HTERT RPE-1 (cell line): Measurements from ENCODE around the gene CHST13.

Experiments
- in situ Hi-C: fragments of 300-500 bp; cut with MboI; formaldehyde crosslinking; loops from 4 replicates; pipeline ENCODE4 v1.14.3; 2020; ENCODE audit warnings: low sequenced_read_pairs

CHST13 gene

GRCh38 chr3:126552688-126553283 is 28.8 kb downstream of the CHST13 start:
- in situ Hi-C loops, result no loop called here

GRCh38 chr3:126553284-126554084 is 29.5 kb downstream of the CHST13 start:
- in situ Hi-C loops, result no loop called here

- in situ Hi-C loops, result no loop called here
Observed at GRCh38 chr3:126554560-126555525, 30.9 kb downstream of the CHST13 start.

- in situ Hi-C loops, result no loop called here
Observed at GRCh38 chr3:126555795-126556636, 32.1 kb downstream of the CHST13 start.

- in situ Hi-C loops, result no loop called here
Observed at GRCh38 chr3:126556637-126557414, 32.9 kb downstream of the CHST13 start.

- in situ Hi-C loops, result no loop called here
Observed at GRCh38 chr3:126557415-126557745, 33.4 kb downstream of the CHST13 start.

- in situ Hi-C loops, result no loop called here
Observed at GRCh38 chr3:126557761-126558160, 33.8 kb downstream of the CHST13 start.

GRCh38 chr3:126558336-126559071 is 34.5 kb downstream of the CHST13 start, which contains the start of gene C3orf22:
Gene C3orf22, minus strand, starts transcription at chr3:126558932. Its CDS starts 5,542 bp downstream, at chr3:126553390.
- in situ Hi-C loops, result no loop called here

GRCh38 chr3:126562737-126563276 is 38.9 kb downstream of the CHST13 start:
- in situ Hi-C loops, result no loop called here

- in situ Hi-C loops, result no loop called here
Observed at GRCh38 chr3:126567696-126568438, 43.9 kb downstream of the CHST13 start.

- in situ Hi-C loops, result no loop called here
Observed at GRCh38 chr3:126568776-126569342, 44.9 kb downstream of the CHST13 start.

GRCh38 chr3:126569390-126569975 is 45.5 kb downstream of the CHST13 start:
- in situ Hi-C loops, result no loop called here

- in situ Hi-C loops, result no loop called here
Observed at GRCh38 chr3:126570103-126570541, 46.2 kb downstream of the CHST13 start.

GRCh38 chr3:126571078-126571477 is 47.1 kb downstream of the CHST13 start:
- in situ Hi-C loops, result no loop called here

- in situ Hi-C loops, result no loop called here
Observed at GRCh38 chr3:126573492-126574117, 49.6 kb downstream of the CHST13 start.

- in situ Hi-C loops, result no loop called here
Observed at GRCh38 chr3:126577261-126577660, 53.3 kb downstream of the CHST13 start.

- in situ Hi-C loops, result no loop called here
Observed at GRCh38 chr3:126578702-126579101, 54.7 kb downstream of the CHST13 start.
